IPS-NIHi11 (cell line): ENCODE data around the gene KPNB1.

ENCODE experiments used
- DNase-seq: peaks from one replicate; pipeline ENCODE4 v3.0.0; 2012; ENCODE audit warnings: mixed read lengths, low spot score

The KPNB1 gene

DNA sequence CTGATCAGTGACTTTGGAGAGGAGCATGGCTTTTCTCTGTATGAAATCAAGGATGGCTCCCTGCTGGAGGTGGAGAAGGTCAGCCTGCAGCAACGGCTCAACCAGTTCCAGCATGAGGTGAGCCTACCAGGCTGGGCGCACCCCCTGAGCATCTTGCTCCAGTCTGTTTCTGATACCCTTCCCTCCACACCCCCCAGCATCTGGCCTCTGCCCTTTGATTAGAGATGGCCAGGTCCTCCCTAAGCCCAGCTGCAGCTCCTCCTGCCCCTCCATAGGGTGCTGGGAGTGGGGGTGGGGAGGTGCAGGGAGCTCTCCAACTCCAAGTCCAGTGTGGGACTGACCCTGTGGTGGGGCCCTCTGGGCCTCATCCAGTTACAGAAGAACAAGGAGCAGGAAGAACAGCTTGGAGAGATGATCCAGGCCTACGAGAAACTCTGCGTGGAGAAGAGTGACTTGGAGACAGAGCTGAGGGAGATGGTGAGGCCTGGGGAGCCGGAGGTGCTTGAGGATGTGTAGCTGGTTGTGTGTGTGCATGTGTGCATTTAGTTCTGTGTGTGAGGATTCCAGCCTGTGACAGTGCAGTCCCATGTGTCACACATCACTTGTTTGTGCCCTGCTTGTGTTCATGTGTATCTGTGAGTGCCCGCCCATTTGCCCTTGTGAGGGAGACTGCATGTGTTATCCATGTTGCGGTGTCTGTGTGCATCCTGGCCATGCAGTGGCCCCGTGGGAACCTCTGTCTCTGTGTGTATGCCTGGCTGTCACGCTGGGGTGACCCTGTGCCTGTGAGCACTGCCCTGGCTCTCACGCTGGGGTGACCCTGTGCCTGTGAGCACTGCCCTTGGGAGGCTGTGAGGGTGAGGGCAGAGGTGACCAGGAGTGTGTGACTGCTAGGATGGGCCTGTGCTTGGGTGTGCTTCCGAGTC, 47.3 kb downstream of the KPNB1 start:
- DNase-seq = no peak

DNA sequence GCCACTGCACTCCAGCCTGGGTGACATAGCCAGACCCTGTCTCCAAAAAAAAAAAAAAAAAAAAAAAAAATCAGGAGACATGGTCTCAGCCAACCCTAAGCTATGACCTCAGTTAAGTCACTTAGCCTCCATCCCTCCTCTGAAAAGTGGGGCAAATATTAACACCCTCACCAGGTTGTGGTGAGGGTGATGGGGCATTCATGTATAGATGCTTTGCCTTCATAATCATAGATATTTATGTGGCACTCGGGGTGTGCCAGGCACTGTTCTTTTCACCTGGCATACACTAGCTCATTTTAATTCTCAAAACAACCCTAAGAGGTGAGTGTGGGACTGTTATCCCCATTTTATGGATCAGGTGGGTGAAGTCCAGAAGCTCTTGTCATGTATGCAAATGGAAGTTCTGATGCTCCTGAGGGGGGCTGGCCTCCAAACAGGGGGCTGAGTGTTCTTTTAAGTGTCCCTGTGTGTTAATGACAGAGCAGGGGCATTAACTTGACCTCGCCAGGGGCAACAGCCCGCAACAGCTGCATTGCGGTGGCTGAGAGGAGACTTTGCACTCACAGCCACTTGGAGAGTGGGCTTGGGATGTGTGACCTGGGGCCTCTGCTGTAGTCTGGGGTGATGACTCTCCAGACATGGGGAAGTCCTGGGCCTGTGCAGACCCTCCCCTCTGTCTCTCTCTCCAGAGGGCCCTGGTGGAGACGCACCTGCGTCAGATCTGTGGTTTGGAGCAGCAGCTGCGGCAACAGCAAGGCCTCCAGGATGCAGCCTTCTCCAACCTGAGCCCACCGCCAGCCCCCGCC, 48.4 kb downstream of the KPNB1 start:
- no peak for DNase-seq

DNA sequence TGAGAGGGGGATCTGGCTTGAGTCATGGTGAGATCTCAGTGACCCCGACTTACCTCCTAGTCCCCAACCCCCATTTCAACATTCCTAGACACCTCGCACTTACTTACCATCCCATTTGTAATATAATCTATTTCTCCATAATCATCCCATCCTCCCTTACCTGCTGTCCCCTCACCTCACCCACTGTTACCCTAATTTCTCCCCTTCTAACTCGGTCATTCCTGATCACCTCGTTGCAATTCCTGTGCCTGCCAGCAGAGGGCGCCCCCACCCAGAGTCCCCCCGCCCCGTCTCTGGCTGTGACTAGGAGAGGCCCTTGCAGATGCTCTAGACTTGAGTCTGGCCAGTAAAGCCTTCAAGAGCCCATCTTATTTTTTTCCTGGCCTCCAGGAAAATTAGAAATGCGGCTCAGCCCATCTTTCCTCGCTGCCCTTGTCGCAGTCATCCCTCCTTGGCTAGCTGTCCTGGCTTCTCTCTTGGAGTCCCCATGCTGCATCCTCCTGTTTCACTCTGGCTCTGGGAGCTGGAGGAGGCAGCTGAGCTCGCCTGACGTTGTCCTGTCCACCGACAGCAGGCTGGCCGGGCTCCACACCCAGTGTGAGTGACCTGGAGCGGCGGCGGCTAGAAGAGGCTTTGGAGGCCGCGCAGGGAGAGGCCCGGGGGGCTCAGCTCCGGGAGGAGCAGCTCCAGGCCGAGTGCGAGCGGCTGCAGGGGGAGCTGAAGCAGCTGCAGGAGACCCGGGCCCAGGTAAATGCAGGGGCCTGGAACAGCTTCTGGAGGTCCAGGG, 49.2 kb downstream of the KPNB1 start:
- peak; percentile 93 for DNase-seq

DNA sequence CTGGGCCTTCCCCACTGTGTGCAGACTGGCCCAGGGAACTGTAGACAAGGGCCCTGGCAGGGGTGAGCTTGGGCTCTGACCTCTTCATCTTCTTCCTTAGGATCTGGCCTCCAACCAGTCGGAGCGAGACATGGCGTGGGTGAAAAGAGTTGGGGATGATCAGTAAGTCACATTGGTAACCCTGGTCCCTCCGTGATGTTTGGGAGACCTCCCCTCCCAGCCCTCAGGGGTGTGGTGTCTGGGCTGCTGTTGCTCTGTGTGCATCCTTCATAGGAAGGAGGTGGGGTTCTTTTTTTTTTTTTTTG, 49.8 kb downstream of the KPNB1 start:
- no peak for DNase-seq

DNA sequence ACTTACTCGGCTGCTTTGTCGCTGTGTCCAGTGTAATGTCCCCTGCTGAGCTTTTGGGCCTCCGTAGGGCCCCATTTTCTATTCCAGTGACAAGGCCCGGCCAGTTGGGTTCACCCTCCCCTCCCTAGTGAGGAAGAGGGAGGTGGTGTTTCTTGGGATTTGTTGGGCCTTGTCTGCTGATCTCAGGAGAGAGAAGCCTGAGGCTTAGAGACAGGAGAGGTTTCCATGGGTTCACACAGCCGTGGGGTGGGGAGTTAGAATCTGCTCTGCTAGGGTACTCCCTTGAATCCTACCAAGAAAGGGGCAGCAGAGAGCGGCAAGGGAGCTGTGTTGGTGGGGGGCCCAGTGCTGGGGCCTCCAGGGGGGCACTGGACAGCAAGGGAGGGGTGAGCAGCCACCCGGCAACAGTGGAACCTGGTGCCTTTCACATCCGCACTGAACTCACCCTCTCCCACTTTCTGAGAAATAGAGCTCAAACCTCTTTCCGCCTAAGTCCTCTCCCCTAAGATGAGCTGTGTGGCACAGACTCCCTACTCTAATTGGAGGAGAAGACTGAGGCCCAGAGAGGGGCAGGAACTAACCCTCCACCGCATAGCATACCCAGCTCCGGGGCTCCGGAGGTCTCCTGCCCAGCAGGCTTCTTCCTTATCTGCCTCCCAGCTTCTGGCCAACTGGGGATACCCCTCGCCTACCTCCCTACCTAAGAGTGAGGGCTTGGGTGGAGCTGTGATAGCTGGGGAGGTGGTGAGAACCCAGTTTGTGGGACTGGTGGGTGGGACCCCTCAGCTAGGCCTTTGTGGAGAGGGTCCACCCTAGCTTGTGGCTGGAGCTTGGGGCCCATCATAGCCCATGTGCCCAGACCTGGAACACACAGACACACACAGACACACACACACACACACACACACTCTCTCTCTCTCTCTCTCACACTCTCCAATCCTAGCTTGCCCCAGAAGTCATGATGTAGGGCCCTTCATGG, 51.0 kb downstream of the KPNB1 start:
- no peak for DNase-seq

DNA sequence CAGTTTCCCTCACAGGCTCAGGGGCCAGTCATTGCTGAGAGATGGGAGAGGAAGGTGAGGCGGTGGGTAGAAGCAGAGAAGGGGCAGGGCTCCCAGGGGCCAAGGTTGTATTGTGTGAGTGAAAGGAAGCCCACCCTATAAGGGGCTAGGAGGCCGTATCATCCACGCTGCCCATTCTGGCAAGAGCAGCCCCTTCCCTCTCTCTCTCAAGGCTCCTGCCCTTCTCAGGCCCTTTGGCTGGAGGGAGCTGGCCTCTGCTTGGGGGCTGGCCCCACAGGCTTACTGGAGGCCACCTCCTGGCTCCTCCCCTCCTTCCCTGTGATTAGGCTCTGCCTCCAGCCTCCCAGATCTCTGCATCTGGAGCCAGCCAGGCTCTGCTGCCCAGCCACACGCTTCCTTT, 51.9 kb downstream of the KPNB1 start:
- DNase-seq = peak; percentile 48

DNA sequence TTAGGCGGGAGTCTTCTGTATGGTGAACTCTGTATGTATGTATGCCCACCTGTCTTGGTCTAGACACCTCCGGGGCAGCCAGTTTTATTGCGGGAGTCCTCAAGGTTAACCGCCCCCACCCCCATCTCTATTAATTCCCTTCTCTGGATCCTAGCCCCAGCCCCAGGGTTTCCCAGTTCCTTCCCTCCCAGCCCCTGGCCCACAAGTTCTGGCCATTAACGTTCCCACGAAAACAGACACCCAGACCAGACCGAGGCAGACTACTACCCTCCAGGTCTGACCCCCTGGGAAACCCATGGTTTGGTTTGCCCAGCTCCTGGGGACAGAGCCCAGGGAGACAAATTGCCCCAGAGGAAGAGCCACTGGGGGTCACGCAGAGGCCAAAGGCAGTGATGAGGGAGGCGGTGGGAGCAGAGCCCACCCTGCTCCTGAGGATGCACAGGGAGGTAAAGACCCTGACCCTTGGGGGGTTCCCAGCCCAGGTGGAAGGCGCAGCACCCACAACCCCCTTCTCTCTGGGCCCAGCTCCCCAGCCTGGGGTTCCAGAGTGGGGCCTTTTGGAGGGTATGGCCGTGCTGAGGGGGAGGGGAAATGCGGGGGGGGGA, 52.8 kb downstream of the KPNB1 start:
- no peak for DNase-seq

DNA sequence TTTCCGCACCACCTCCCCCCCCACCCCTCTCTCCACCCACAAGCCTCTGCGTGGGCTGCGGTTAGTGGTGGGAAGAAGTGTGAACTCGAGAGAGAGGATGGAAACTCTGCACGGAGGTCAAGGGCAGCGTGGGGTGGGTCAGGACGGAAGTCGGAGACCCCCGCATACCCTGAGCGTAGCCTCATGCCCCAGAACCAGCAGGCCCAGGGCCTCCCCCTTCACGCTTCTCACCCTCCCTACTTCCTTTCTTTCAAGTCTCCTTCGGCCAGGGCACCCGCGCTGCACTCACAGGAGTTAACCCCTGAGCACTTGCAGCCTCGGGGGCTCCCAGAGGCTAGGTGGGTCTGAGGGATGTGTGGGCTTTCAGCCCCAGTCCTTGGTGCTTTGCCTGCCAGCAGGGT, 53.5 kb downstream of the KPNB1 start:
- DNase-seq = no peak

DNA sequence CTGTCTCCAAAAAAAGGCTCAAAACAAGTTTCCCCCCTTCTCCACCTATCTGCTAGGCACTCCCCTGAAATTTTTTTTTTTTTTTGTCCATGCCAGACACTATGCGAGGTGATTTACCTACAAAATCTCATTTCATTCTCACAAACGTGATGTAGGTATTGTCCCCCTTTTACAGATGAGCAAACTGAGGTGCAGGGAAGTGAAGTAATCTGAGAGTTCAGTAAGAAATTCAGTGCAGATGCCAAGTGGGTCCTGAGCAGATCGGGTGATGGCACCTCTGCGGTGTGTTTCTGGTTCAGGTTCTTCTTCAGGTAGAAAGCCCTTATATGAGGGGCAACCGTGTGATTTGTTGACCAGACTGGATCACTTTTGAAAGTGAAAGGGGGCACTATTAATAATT, 54.0 kb downstream of the KPNB1 start:
- DNase-seq = no peak

DNA sequence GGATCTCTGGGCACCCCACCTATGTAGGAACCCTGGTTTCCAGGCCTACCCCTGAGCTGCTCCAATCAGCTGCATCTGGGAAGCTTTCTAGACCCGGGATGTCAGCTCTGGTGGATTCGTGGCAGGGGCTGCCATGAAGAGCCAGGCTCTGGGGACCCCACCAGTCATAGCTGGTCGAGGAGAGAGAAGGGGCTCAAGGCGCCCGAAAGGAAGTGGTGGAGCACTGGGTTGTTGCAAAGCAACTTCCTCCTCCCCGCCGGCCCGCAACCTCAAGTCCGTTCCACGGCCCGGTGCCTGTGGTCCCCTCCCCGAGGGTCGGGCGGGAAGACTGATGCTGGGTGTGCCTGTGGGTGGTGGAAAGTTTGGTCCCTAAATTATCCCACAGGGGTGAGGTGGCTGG, 54.4 kb downstream of the KPNB1 start:
- DNase-seq = no peak

DNA sequence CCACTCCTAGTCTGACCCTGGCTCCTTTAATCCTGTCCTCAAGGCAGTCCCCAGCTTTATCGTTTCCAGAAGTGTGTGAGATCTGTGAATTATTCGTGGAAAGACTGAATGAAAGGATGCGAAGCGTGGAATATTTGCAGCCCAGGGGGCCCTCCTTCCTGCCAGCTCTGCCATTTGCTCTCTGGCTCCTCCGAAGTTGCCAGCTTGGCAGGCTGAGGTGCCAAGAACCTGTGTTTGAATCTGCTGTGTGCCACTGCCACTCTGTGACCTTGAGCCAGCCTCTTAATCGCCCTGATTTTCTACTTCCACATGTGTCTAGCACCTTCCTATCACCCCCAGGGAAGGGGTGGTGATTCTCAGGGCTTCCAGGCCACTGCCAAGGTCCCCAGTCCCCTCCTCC, 55.0 kb downstream of the KPNB1 start:
- DNase-seq = no peak

DNA sequence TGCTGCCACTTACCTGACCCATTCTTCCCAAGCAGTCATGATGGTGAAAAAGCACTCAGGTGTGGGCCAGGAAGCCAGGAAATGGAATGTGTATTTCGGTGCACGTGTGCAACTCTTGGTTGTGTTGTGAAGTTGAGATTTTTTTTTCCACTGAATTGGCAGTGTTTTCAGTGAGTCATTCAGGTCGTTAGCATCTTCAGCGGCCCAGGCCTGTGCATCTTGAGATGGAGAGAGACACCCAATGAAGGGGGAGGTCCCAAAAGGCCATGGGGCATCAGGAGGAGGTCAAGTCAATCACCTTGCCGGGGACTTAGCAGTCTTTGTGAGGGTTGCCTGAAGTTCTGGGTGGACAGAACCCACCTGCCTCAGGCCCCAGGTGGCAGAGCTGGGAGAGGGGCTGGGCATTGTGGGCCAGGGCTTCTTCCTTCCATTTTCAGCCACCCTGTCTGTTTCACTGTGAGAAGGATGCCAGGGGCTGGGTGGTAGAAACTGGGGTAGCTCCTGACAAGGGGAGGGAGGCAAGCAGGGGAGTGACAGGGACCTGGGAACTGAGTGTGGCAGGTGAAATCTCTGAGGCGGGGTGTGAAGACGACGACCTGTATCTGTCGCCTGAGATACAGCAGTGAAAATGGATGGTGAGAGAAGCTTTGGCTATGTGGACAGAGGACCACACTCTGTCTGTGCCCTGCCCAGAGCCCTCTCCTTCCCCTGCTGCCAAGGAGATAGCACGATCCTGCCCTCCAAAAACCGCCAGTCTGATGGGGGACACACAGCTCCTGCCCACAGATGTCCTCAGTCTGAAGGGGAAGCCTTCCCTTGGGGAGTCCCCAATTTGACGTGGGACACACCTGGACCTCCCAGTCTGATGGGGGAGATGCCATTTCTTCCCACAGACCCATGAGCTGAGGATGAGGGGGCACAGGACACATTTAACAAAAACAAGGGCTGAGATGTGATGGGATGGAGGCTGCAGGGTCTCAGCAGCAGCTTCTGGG, 56.1 kb downstream of the KPNB1 start:
- DNase-seq = no peak

DNA sequence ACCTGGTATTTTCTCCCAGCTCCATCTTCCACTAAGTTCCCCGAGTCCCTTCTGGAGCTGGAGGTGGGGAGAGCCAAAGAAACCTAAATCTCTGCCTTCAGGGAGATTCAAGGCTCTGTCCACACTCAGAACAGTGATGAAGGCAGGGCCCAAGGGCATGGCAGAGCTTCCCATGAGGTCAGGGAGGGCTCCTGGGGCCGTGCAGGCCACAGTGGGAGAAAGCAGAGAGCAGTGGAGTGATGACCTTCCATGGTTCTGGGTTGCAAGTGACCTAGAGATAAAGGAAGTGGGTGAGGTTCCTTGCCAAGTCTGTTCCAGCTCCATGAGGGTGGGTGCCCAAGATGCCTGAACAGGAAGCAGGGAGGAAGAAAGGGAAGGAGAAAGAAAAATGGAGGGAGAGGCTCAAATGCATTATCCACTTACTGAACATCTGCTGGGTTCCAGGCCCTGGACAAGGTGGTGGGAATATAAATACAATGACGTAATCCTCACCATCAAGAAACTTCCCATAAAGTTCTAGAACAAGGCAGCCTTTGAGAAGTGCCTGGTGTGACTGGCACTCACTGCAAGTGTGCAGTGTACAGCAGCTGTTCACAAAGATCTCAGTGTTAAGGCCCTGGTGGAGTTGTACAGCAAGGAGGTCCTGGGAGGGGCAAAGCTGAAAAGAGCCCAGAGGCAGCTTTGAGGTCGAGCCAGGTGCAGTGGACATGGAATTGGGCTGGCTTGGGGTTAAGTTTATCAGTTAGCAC, 57.5 kb downstream of the KPNB1 start:
- DNase-seq = no peak

DNA sequence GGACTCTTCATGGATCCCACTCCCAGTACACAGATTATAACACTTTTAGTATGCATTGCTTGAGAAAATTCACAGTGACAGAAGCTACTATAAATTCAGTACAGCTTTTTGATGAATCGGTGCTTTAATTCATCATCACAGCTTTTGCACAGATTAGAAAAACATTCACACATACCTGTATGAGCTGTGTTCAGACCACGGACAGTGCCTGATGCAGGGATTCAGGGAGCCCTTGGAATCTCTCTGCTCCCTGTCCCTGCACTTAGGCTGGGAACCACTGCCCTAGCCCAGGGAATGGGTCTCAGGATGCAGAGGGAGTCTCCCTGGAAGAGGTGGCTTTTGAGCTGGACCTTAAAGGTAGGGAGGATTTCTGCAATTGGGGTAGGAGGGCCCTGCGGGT, 58.2 kb downstream of the KPNB1 start:
- DNase-seq = no peak

DNA sequence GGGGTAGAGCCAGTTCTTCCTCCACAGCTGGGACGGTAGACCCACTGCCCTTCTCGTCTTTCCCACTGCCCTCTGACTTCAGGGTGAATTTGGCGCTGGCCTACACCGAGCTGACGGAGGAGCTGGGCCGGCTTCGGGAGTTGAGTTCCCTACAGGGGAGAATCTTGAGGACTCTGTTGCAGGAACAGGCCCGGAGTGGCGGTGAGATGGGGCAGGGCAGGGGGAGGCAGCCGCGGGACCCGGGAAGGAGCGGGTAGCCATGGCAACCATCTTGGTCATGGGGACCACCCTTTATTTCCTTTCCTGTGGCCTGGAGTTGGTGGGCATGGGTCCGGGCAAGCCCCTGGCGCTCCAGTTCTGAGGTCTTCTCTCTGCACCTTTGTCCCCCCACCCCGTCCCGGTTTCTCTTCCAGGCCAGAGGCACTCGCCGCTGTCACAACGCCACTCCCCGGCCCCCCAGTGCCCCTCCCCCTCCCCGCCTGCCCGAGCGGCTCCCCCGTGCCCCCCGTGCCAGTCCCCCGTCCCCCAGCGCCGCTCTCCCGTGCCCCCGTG, 58.7 kb downstream of the KPNB1 start:
- no peak for DNase-seq

DNA sequence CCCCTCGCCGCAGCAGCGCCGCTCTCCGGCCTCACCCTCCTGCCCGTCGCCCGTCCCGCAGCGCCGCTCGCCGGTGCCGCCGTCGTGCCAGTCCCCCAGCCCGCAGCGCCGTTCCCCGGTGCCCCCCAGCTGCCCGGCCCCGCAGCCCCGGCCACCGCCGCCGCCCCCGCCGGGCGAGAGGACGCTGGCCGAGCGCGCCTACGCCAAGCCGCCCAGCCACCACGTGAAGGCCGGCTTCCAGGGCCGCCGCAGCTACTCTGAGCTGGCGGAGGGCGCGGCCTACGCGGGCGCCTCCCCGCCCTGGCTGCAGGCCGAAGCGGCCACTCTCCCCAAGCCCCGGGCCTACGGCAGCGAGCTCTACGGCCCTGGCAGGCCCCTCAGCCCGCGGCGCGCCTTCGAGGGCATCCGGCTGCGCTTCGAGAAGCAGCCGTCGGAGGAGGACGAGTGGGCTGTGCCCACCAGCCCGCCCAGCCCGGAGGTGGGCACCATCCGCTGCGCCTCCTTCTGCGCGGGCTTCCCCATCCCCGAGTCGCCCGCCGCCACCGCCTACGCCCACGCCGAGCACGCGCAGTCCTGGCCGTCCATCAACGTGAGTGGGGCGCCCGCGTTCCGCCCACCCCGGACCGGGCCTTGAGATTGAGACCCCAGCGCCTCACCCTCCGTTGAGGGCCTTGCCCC, 59.3 kb downstream of the KPNB1 start:
- DNase-seq = peak; percentile 81

DNA sequence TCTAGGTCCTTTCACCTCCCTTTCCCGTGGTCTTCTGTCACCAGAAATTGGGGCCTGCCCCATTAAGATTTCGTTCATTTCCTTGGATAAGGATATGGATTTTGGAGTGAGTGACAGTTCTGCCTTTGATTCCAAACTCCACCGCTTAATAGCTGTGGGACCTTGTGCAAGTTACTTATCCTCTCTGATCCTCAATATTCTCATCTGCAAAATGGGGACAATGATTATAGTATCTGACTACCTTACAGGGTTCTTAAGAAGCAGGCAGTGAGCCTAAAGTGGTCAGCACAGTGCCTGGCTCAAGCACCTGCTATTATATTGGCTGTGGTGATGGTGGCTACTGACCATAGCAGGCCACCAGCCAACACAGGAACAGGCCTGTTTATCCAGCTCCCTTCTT, 59.9 kb downstream of the KPNB1 start:
- no peak for DNase-seq
